Adrenal gland (tissue), 12 donors: Measurements from ENCODE around the gene SRGAP1. TPM values are rescaled to one million over a fixed set of nuclear protein-coding genes. Genes with fewer than 3 reads are reported as not detected.

Experiments used
- DNase-seq, 7 donors: peaks; one replicate each; pipeline ENCODE4 v3.0.0-alpha.2; 2019 to 2020
- H3K27ac ChIP-seq, 5 donors: fragments of 200-600 bp; sonication (generic) in 4 of 5; 1 replicate in 3 of 5; 2 replicates in 2 of 5; pipeline versions ENCODE4 v1.5.1 to v1.8.0; 2016 to 2020; ENCODE audit warnings: mild to moderate bottlenecking in 1 of 5
- H3K27me3 ChIP-seq: fragments of 200-600 bp; 2 replicates; pipeline ENCODE4 v1.8.0; 2021
- H3K36me3 ChIP-seq, 2 donors: fragments of 200-600 bp; replicated peaks in 1 of 2; 1 replicate in 1 of 2; 2 replicates in 1 of 2; pipeline versions ENCODE4 v1.5.1 to v1.8.0; 2018 to 2022
- H3K4me1 ChIP-seq, 2 donors: fragments of 200-600 bp; replicated peaks in 1 of 2; 1 replicate in 1 of 2; 2 replicates in 1 of 2; pipeline versions ENCODE4 v1.5.1 to v1.8.0; 2018 to 2021
- H3K4me3 ChIP-seq, 4 donors: fragments of 200-600 bp; sonication (generic) in 3 of 4; one replicate each; pipeline ENCODE4 v1.5.1; 2016 to 2018
- H3K9me3 ChIP-seq, 3 donors: fragments of 200-600 bp; sonication (generic) in 1 of 3; replicated peaks in 1 of 3; 1 replicate in 2 of 3; 2 replicates in 1 of 3; pipeline versions ENCODE4 v1.5.1 to v1.8.0; 2016 to 2021
- CTCF ChIP-seq, 6 experiments: fragments of 450-650 bp in 4 of 6; fragments of 200-600 bp in 2 of 6; sonication (generic) in 1 of 6; IDR thresholded peaks; 1 replicate in 5 of 6; 2 replicates in 1 of 6; pipeline versions ENCODE4 v1.5.1 to v1.8.0; 2016 to 2021; ENCODE audit warnings: antibody characterized with exemption in 6 of 6, mild to moderate bottlenecking in 2 of 6, moderate library complexity in 1 of 6
- POLR2A ChIP-seq, 2 donors: fragments of 450-650 bp; IDR thresholded peaks; one replicate each; pipeline ENCODE4 v1.6.1; 2017; ENCODE audit warnings: antibody characterized with exemption in 2 of 2, mild to moderate bottlenecking in 2 of 2, moderate library complexity in 1 of 2
- WGBS, 4 donors: extraction: QIAGEN DNeasy Blood & Tissue Kit in 2 of 4; methylation state at CpG; one replicate each; pipeline versions ENCODE4 v1.1.5 to v1.1.7; 2013 to 2017; 5-methylcytosine and 5-hydroxymethylcytosine counted together
- intact Hi-C, 2 donors: fragments of 100-400 bp; cut with DNase I; formaldehyde crosslinking; loops; one replicate each; pipeline versions ENCODE4 v1.14.1 to v1.15.0; 2022 to 2023
- polyA plus RNA-seq, 3 donors: library from polyadenylated mRNA; stranded (reverse); fragments of 200-250 nt in 2 of 3; fragments of 350-450 nt in 1 of 3; fragmentation: Illumina TruSeq in 1 of 3; extraction: RNeasy Lipid Tissue Mini Kit (QIAGEN cat#74804) in 1 of 3; gene quantifications; one replicate each; pipeline ENCODE4 v1.2.3, GENCODE V29; 2013 to 2014
- total RNA-seq, 9 donors: library from RNA; depleted of rRNA in 4 of 9; stranded (reverse); fragments of >200 nt in 4 of 9; fragments of 120-200 nt in 1 of 9; fragmentation: NEBNext Ultra II Directional in 1 of 9; extraction: Animal tissue kit (Norgen Biotek cat#: 25700) in 1 of 9; gene quantifications; one replicate each; pipeline versions ENCODE4 v1.1.0 to v1.2.4, GENCODE V29; 2013 to 2023
- donor health status: healthy with polysubstance abuse.
- donor health status: Bipolar disorder and iron deficiency.
- donor health status: DM: yes; HTN: yes; CAD: no.
- donor health status: DM: no; HTN: no; CAD: no.
- donor health status: DM: no; HTN: no; CAD: no.
- donor health status: DM: yes; HTN: yes; CAD: no.

Gene SRGAP1
- total and polyA plus RNA-seq, 12 donors, result 2.4 to 35.6 (median 9.8) TPM

DNA sequence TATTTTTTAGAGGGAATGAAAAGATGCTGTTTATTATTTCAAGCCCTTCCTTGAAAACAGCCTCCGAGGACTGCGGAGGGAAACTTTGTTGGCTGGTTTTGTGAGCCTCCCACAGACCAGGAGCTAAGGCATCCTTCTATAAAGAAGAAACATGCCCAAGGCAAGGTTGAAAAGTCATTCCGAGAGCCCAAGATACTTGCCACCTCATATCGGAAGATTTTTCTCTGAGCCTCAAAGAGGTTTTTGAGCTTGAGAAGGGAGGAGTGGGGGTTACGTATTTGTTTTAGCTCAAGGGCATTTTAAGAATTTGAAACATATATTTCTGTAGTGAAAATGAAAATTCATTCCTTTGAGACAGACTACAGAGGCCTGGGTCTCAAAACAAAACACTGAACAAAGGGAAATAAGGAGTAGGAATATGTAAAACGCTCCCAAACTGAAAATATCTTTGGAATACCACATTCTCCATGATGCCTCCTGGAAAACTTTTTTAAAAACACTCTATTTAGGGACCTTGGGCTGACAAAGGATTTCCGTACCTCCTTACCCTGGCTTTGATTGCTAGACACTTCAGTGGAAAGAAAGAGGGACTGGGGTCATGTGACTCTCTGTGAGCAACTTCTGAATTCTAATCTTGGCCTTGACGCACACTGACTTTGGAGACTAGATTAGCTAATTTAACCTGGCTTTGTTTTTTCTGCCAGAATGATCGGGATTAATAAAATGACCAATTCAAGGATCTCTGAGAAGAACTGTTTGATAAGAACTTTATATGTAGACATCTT lies 180.9 kb downstream of the SRGAP1 start:
- H3K4me1 ChIP-seq, result no peaks in the 10 kb centered on the region
- 76 to 82% (median 78%) methylated on average over 9 of the region's 9 CpGs for WGBS, 4 donors

DNA sequence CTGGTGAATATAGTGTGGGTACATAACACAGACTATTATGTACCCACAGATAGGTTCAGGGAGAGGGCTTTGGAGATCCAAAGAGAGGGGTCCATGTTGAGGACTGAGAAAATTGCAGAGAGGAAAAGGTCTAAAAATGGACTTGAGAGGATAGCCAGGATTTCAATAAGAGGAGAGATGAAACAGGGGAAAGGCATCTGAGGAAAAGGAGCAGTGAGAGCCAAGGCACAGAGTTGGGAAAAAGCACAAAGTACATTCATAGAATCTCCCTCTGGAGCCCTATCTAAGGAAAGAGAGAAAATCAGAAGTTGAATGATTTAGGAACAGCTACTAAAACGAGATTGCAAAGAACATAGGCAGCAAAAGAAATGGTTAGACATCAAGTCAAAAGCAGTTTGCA lies 182.8 kb downstream of the SRGAP1 start:
- Histone ChIP-seq H3K36me3 (no peaks in the 10 kb centered on the region), H3K9me3 (no peaks in the 10 kb centered on the region), H3K4me1 (no peaks in the 10 kb centered on the region), H3K27ac (no peak overlapping the region), H3K4me3 (no peak overlapping the region), H3K27me3 (no peaks in the 10 kb centered on the region)
- intact Hi-C loops, result no loop called here
- 59 to 83% (median 74%) methylated on average over 1 of the region's 1 CpG for WGBS, 4 donors
- no peak for TF ChIP-seq POLR2A (IDR thresholded peaks at IDR 0.05)
- no peak for TF ChIP-seq CTCF (IDR thresholded peaks at IDR 0.05)
- DNase-seq, result no peak

More for the DNA sequence above, 180.9 kb downstream of the SRGAP1 start:
- Histone ChIP-seq H3K4me3 (peak overlapping the region in 1 of 4 donors; percentile 31), H3K36me3 (no peaks in the 10 kb centered on the region), H3K27ac (peak overlapping the region in 2 of 5 donors; percentile 1 to 2), H3K9me3 (no peaks in the 10 kb centered on the region), H3K27me3 (no peaks in the 10 kb centered on the region)
- intact Hi-C loops, result no loop called here
- peak in 2 of 7 donors; percentile 30 to 40 for DNase-seq
- TF ChIP-seq CTCF (IDR thresholded peaks at IDR 0.05) (no peak), POLR2A (IDR thresholded peaks at IDR 0.05) (no peak)

DNA sequence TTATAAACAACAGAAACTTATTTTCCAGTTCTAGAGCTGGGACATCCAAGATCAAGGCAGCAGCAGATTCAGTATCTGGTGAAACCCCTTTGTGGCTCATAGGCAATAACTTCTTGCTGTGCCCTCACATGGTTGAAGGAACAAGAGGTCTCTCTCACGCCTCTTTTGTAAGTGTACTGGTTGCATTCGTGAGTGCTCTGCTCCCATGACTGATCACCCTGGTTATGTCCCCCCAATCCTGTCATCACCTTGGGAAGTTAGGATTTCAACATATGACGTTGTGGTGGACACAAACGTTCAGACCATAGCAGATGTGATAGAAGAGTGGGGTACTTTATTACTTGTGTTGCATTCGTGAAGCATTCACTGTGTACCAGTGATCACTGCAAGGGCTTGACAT lies 184.0 kb downstream of the SRGAP1 start:
- 50 to 89% (median 88%) methylated on average over 5 of the region's 5 CpGs for WGBS, 4 donors
- intact Hi-C loops, result no loop called here
- no peaks in the 10 kb centered on the region for H3K27me3 ChIP-seq
- TF ChIP-seq CTCF (IDR thresholded peaks at IDR 0.05) (no peak), POLR2A (IDR thresholded peaks at IDR 0.05) (no peak)
- DNase-seq, result no peak
- no peak overlapping the region for H3K4me3 ChIP-seq
- H3K36me3 ChIP-seq, result no peaks in the 10 kb centered on the region
- no peaks in the 10 kb centered on the region for H3K4me1 ChIP-seq
- H3K9me3 ChIP-seq, result no peaks in the 10 kb centered on the region
- peak overlapping the region in 1 of 5 donors; percentile 20 for H3K27ac ChIP-seq

GRCh38 chr12:64029013-64029857 lies 184.7 kb downstream of the SRGAP1 start:
- no peak for DNase-seq
- Histone ChIP-seq H3K4me3 (no peak overlapping the region), H3K4me1 (no peaks in the 10 kb centered on the region), H3K27me3 (no peaks in the 10 kb centered on the region), H3K27ac (peak overlapping the region in 1 of 5 donors; percentile 20), H3K36me3 (no peaks in the 10 kb centered on the region), H3K9me3 (no peaks in the 10 kb centered on the region)
- 78 to 85% (median 82%) methylated on average over 13 of the region's 13 CpGs for WGBS, 4 donors
- intact Hi-C loops, result no loop called here
- no peak for TF ChIP-seq POLR2A (IDR thresholded peaks at IDR 0.05)
- no peak for TF ChIP-seq CTCF (IDR thresholded peaks at IDR 0.05)
